ENCODE results near the gene CSNK1G1.

The CSNK1G1 gene

GRCh38 chr15:64191971-64192830 is 163.8 kb downstream of the CSNK1G1 start:
- no peak for DNase-seq (ENCODE audit: low read depth in 2 of 2)

GRCh38 chr15:64187396-64188191 is 168.4 kb downstream of the CSNK1G1 start:
- DNase-seq (ENCODE audit: low read depth in 2 of 2), result no peak

DNA sequence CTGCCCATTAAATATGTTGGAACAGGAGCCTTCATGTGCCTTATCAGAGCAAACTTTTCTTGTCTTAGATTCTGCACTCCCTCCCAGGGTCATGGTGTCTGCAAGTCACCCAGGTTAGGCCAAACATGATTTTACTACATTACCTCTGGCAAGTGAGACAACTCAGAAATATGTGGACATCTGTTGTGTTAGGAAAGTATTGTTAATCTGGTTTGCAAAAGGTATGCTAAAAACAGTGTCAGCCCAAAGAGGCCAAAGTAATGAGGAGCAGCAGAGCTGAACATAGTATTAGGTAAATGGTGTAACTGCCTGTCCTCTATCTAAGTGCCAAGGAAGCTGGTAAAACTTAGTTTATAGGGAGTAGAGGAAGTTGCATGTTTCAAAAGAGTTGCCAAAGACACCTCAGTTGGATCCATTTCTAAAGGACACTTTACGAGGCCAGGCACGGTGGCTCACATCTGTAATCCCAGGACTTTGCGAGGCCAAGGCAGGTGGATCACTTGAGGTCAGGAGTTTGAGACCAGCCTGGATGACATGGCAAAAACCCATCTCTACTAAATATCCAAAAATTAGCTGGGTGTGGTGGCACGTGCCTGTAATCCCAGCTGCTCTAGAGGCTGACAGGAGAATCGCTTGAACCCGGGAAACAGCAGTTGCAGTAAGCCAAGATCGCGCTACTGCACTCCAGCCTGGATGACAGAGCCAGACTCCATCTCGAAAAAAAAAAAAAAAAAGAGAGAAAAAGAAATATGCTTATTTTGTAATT is 170.6 kb downstream of the CSNK1G1 start:
- no peak for DNase-seq (ENCODE audit: low read depth in 2 of 2)

GRCh38 chr15:64182859-64183370 is 173.1 kb downstream of the CSNK1G1 start:
- no peak for DNase-seq (ENCODE audit: low read depth in 2 of 2)

DNA sequence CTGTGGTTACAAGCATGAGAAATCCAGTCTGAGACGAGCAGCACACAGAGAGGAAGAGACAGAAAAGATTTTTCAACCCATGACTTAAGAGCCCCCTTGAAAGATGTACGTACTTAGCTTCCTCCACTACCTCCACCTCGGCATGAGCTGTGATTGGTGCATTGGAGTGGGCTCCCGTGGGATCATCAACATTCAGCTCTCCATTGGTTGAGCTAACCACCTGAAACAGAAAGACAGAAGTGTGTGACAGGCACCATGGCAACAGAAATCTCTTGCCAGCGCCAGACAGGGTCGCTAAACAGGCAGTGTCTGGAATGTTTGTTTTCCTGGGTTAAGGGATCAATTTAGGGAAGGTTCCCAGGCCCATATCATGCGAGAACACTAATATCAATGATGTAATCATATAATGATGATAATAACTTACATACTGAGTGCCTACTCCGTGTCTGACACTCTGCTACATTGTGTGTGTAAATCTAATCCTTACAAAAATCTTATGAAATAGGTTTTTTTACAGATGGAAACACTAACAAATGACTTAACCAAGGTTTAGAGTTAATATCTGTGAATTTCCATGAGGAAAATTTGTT is 175.6 kb downstream of the CSNK1G1 start:
- no peak for DNase-seq (ENCODE audit: low read depth in 2 of 2)

GRCh38 chr15:64166102-64166890 is 189.7 kb downstream of the CSNK1G1 start:
- no peak for DNase-seq (ENCODE audit: low read depth in 2 of 2)

DNA sequence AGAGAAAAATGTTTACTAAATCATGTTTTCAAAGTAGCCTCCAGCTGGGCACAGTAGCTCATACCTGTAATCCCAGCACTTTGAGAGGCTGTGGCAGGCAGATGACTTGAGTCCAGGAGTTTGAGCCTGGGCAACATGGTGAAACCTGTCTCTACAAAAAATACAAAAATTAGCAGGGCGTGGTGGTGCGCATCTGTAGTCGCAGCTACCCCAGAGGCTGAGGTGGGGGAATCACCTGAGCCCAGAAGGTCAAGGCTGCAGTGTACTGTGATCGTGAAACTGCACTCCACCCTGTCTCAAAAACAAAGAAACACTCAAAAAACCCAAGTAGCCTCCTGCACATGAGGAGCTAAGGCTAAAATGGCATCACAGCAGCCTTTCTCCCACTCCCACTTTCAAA is 191.5 kb downstream of the CSNK1G1 start:
- no peak for DNase-seq (ENCODE audit: low read depth in 2 of 2)

- DNase-seq (ENCODE audit: low read depth in 2 of 2), result no peak
Observed at GRCh38 chr15:64163659-64164362, 192.2 kb downstream of the CSNK1G1 start.

DNA sequence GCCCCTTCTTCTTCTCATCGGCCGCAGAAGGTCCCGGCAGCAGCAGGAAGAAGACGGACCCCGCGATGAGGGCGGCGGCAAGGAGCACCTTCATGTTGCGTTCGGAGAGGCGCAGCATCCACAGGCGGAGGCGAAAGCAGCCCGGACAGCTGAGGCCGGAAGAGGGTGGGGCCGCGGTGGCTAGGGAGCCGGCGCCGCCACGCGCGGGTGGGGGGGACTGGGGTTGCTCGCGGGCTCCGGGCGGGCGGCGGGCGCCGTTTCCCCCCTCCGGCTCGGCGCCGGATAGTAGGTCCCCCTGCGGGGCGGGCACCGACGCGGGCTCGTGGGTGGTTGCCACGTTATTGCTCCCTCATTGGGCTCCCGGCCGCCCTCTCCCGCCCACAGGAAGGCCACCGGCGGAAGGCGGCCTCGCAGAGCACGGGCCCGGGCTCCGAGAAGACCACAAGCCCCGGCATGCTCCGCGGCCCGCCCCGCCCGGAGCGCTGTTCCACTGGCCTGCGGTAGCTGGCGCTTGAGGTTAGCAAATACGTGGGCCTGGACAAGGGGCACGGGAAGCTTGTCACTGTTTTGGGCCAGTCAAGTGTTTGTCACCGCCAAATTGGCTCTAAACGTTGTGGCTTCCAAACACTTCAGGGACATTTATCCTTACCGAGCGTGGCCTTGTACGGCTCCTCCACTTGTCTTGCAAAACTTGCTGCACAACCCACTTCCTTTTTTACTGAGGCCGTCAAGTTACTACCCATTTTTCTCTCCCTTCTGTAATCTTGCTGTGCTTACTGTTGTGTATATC is 192.9 kb downstream of the CSNK1G1 start, which contains the start of gene PPIB:
PPIB (minus strand) TSS at position 154 of the 790 bp plus-strand sequence; CDS start at position 118, 36 bp downstream.
- peak; percentile 94 to 97 for DNase-seq (ENCODE audit: low read depth in 2 of 2)

DNA sequence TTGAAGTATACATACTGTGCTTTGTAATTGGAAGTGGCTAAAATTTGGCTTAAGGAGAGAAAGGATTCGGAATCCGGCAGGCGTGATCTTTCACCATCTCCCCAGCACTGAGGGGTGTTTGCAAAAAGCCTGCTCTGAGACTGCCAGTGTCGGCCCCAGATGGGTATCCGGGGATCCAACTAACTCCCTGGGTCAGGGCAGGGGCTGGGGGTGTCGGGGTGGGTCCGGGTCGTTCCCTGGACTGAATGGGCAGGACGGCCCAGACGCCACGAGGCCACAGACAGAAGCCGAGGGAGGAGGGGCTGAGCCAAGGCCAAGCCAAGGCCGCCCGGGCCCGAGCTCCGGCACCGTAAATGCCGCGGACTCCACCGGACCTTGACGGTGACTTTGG is 193.5 kb downstream of the CSNK1G1 start:
- DNase-seq (ENCODE audit: low read depth in 2 of 2), result peak in 1 of 2 donors; percentile 19

- DNase-seq (ENCODE audit: low read depth in 2 of 2), result no peak
Observed at GRCh38 chr15:64161688-64162477, 194.1 kb downstream of the CSNK1G1 start.

- DNase-seq (ENCODE audit: low read depth in 2 of 2), result no peak
Observed at GRCh38 chr15:64158363-64159134, 197.4 kb downstream of the CSNK1G1 start.

- DNase-seq (ENCODE audit: low read depth in 2 of 2), result no peak
Observed at GRCh38 chr15:64157599-64158125, 198.3 kb downstream of the CSNK1G1 start.

DNA sequence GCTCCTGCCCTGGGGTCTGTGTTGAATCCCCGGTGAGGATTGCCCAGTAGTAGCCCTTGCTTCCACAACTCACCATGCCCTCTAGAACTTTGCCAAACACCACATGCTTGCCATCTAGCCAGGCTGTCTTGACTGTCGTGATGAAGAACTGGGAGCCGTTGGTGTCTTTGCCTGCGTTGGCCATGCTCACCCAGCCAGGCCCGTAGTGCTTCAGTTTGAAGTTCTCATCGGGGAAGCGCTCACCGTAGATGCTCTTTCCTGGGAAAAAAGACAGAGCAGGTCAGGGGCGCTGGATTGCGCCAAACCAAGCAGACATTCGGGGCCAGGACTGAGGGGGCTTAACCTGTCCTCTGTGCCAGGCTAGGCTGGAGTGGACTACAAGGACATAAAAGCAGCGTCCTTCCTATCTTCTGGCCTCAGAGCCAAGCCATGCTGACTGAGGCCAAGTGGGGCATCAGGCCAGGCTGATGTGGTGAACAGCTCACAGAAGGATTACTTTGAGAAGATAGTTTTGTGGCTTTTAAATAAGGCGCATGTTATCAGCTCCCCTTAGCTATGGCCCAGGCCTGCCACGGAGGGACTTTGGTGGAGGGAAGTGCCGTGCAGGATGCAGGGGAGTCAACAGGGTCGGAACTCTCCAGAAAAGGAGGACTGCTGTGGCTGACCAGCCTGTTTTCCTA is 199.2 kb downstream of the CSNK1G1 start:
- DNase-seq (ENCODE audit: low read depth in 2 of 2), result no peak

- DNase-seq (ENCODE audit: low read depth in 2 of 2), result no peak
Observed at GRCh38 chr15:64155802-64156651, 199.9 kb downstream of the CSNK1G1 start.

All from stimulated activated CD4-positive, alpha-beta T cell treated with anti-CD3 and anti-CD28 coated beads, Interleukin-4, amount 100 ng/mL, for 48 hours (primary cell).